HepG2 (cell line): ENCODE data around the gene MYO7A.

Source experiments
- MYC ChIP-seq: sonication (generic); formaldehyde crosslinking; IDR thresholded peaks from 2 replicates; pipeline ENCODE4 v1.9.0; 2021; ENCODE audit warnings: missing genetic modification reagents, borderline replicate concordance
- RAD51 ChIP-seq: fragments of 450-650 bp; IDR thresholded peaks from 2 replicates; pipeline ENCODE4 v1.6.1; 2016; ENCODE audit warnings: borderline replicate concordance
- ZBTB37 ChIP-seq: sonication (generic); formaldehyde crosslinking; IDR thresholded peaks from 2 replicates; pipeline ENCODE4 v1.4.0; 2020; ENCODE audit warnings: mild to moderate bottlenecking, missing genetic modification reagents
- ZNF780A ChIP-seq: sonication (generic); formaldehyde crosslinking; IDR thresholded peaks from 2 replicates; pipeline ENCODE4 v1.8.0; 2022; ENCODE audit warnings: mild to moderate bottlenecking, missing genetic modification reagents, moderate library complexity
- TF ChIP-seq, protein P1 (sequence below): sonication (generic); formaldehyde crosslinking; IDR thresholded peaks from 2 replicates; pipeline ENCODE4 v1.4.0; 2020; ENCODE audit warnings: missing genetic modification reagents

- TF ChIP-seq ZNF780A (CRISPR knock-in tag) (no peak), ZBTB37 (CRISPR knock-in tag) (no peak), MYC (CRISPR knock-in tag) (no peak), RAD51 (no peak)
- TF ChIP-seq, protein P1, sequence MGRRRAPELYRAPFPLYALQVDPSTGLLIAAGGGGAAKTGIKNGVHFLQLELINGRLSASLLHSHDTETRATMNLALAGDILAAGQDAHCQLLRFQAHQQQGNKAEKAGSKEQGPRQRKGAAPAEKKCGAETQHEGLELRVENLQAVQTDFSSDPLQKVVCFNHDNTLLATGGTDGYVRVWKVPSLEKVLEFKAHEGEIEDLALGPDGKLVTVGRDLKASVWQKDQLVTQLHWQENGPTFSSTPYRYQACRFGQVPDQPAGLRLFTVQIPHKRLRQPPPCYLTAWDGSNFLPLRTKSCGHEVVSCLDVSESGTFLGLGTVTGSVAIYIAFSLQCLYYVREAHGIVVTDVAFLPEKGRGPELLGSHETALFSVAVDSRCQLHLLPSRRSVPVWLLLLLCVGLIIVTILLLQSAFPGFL (CRISPR knock-in tag) = no peak
These were observed 1.2 kb downstream of the MYO7A start for GRCh38 chr11:77129069-77129841.
